HepG2 (cell line): Measurements from ENCODE around the gene RAMP1. TPM values are rescaled to one million over a fixed set of nuclear protein-coding genes. Genes with fewer than 3 reads are reported as not detected.

Source experiments
- ATAC-seq: fragments of 200-7000 bp; cut with Tn5 transposase; 3 replicates; pipeline ENCODE4 v1.9.1; 2020; ENCODE audit warnings: mild to moderate bottlenecking, moderate library complexity
- BruUV-seq: library from RNA; stranded (reverse); fragments of 400-500 nt; replicated peaks from 2 replicates; lab custom pipeline; 2021; lab: Mats Ljungman, UMichigan
- CTCF ChIA-PET: fragments of 300-600 bp; formaldehyde crosslinking; extraction: SDS; loops from one replicate; lab custom pipeline; 2021; ENCODE audit warnings: low total read pairs, inconsistent platforms, low intra/inter-chr PET ratio; lab: Yijun Ruan, JAX
- POLR2A ChIA-PET: fragments of 350-600 bp; sonication (Branson Sonifier 250); formaldehyde crosslinking; loops from one replicate; lab custom pipeline; 2020; ENCODE audit warnings: antibody characterized with exemption, inconsistent platforms; lab: Yijun Ruan, JAX
- DNase-seq: peaks from one replicate; pipeline ENCODE4 v3.0.0-alpha.2; 2015; ENCODE audit warnings: low spot score
- FAIRE-seq: peaks from 3 replicates; lab custom pipeline; 2011; peaks lifted over from hg19 to GRCh38; lab: Jason Lieb, UNC
- H2AFZ ChIP-seq: one replicate; pipeline ENCODE4 v1.6.1; 2011; ENCODE audit warnings: low read length, inconsistent platforms
- H3K27ac ChIP-seq: fragments of 300-600 bp; 3 replicates; pipeline ENCODE4 v1.8.0; 2011; ENCODE audit warnings: mixed run types, mild to moderate bottlenecking, mixed read lengths, low read length, inconsistent platforms; ENCODE audit not compliant: insufficient read depth; ENCODE audit errors: extremely low read length
- H3K27me3 ChIP-seq, 2 experiments: fragments of 200-600 bp in 1 of 2; 2 replicates in 1 of 2; 3 replicates in 1 of 2; pipeline versions ENCODE4 v1.6.0 to v1.8.0; 2011; ENCODE audit warnings: low read length in 2 of 2, mild to moderate bottlenecking in 2 of 2, moderate library complexity in 2 of 2, inconsistent platforms in 1 of 2; ENCODE audit not compliant: insufficient read depth in 2 of 2, control insufficient read depth in 1 of 2
- H3K36me3 ChIP-seq, 2 experiments: fragments of 200-600 bp in 1 of 2; replicated peaks in 1 of 2; 2 replicates in 1 of 2; 3 replicates in 1 of 2; pipeline versions ENCODE4 v1.5.1 to v1.8.0; 2011; ENCODE audit warnings: low read length in 2 of 2, inconsistent platforms in 1 of 2; ENCODE audit not compliant: insufficient read depth in 2 of 2, control insufficient read depth in 1 of 2
- H3K4me1 ChIP-seq: 2 replicates; pipeline ENCODE4 v1.5.1; 2012; ENCODE audit warnings: low read length, inconsistent platforms; ENCODE audit not compliant: insufficient read depth
- H3K4me2 ChIP-seq: 2 replicates; pipeline ENCODE4 v1.6.0; 2011; ENCODE audit warnings: low read depth, low read length, inconsistent platforms
- H3K4me3 ChIP-seq, 3 experiments: fragments of 200-600 bp in 1 of 3; sonication (generic), shearing (Covaris generic) in 1 of 3; replicated peaks in 1 of 3; 2 replicates each; pipeline ENCODE4 v1.5.1; 2011 to 2016; ENCODE audit warnings: low read length in 3 of 3, inconsistent platforms in 2 of 3, low read depth in 2 of 3, mild to moderate bottlenecking in 2 of 3, control low read depth in 1 of 3, mixed read lengths in 1 of 3; ENCODE audit not compliant: insufficient read depth in 1 of 3
- H3K79me2 ChIP-seq: one replicate; pipeline ENCODE4 v1.6.1; 2011; ENCODE audit warnings: low read length, inconsistent platforms; ENCODE audit not compliant: insufficient read depth
- H3K9ac ChIP-seq: 2 replicates; pipeline ENCODE4 v1.6.0; 2011; ENCODE audit warnings: mild to moderate bottlenecking, low read depth, low read length, inconsistent platforms; ENCODE audit not compliant: insufficient read depth
- H3K9me3 ChIP-seq: 2 replicates; pipeline ENCODE4 v1.5.1; 2012; ENCODE audit warnings: mild to moderate bottlenecking, low read length
- H4K20me1 ChIP-seq: 2 replicates; pipeline ENCODE4 v1.6.0; 2011; ENCODE audit warnings: inconsistent platforms, mild to moderate bottlenecking, low read length, moderate library complexity; ENCODE audit not compliant: insufficient read depth
- FOXC1 ChIP-seq: sonication (generic); formaldehyde crosslinking; IDR thresholded peaks from 2 replicates; pipeline ENCODE4 v1.8.0; 2022; ENCODE audit warnings: mild to moderate bottlenecking, missing genetic modification reagents, borderline replicate concordance
- HDAC2 ChIP-seq: sonication (generic); formaldehyde crosslinking; IDR thresholded peaks from 2 replicates; pipeline ENCODE4 v1.4.0; 2020; ENCODE audit warnings: missing genetic modification reagents
- MED8 ChIP-seq: sonication (generic); formaldehyde crosslinking; IDR thresholded peaks from 2 replicates; pipeline ENCODE4 v1.8.1; 2023; ENCODE audit warnings: mild to moderate bottlenecking, missing genetic modification reagents; ENCODE audit not compliant: insufficient replicate concordance
- PPARG ChIP-seq: conservative IDR thresholded peaks from 2 replicates; pipeline ENCODE4 v1.6.1; 2016; ENCODE audit warnings: missing biosample characterization, missing genetic modification reagents
- RXRB ChIP-seq: IDR thresholded peaks from 2 replicates; pipeline ENCODE4 v1.6.1; 2016; ENCODE audit warnings: borderline replicate concordance, missing genetic modification reagents, missing compliant biosample characterization
- ZKSCAN5 ChIP-seq: sonication (generic); formaldehyde crosslinking; IDR thresholded peaks from 2 replicates; pipeline ENCODE4 v1.5.1; 2020; ENCODE audit warnings: mild to moderate bottlenecking, missing genetic modification reagents
- ZMYM3 ChIP-seq: sonication (generic); formaldehyde crosslinking; IDR thresholded peaks from 2 replicates; pipeline ENCODE4 v1.5.1; 2020; ENCODE audit warnings: mild to moderate bottlenecking, missing genetic modification reagents
- ZNF350 ChIP-seq: sonication (generic); formaldehyde crosslinking; IDR thresholded peaks from 2 replicates; pipeline ENCODE4 v1.4.0; 2020; ENCODE audit warnings: mild to moderate bottlenecking, low read depth, missing genetic modification reagents, borderline replicate concordance
- ZNF451 ChIP-seq: sonication (generic); formaldehyde crosslinking; IDR thresholded peaks from 2 replicates; pipeline ENCODE4 v1.5.0; 2020; ENCODE audit warnings: mild to moderate bottlenecking, missing genetic modification reagents
- ZNF512B ChIP-seq: sonication (generic); formaldehyde crosslinking; IDR thresholded peaks from 2 replicates; pipeline ENCODE4 v1.5.1; 2020; ENCODE audit warnings: missing genetic modification reagents, mild to moderate bottlenecking, borderline replicate concordance
- ZNF577 ChIP-seq: sonication (generic); formaldehyde crosslinking; IDR thresholded peaks from 2 replicates; pipeline ENCODE4 v1.4.0; 2020; ENCODE audit warnings: mild to moderate bottlenecking, low read depth, missing genetic modification reagents, borderline replicate concordance
- ZNF788 ChIP-seq: sonication (generic); formaldehyde crosslinking; IDR thresholded peaks from 2 replicates; pipeline ENCODE4 v1.5.0; 2020; ENCODE audit warnings: mild to moderate bottlenecking, missing genetic modification reagents, borderline replicate concordance
- WGBS: methylation state at CpG from one replicate; pipeline ENCODE4 v1.1.6; 2017; ENCODE audit warnings: low lambda C conversion rate; 5-methylcytosine and 5-hydroxymethylcytosine counted together
- in situ Hi-C: cut with HindIII; loops from 2 replicates; pipeline ENCODE4 v1.10.0; 2017; ENCODE audit warnings: low pct_unique_long_range_greater_than_20kb; ENCODE audit not compliant: extremely low pct_ligation_motif_present
- intact Hi-C: fragments of 100-400 bp; cut with micrococcal nuclease; formaldehyde crosslinking; loops from one replicate; pipeline ENCODE4 v1.10.0; 2022; ENCODE audit not compliant: unreplicated experiment
- polyA plus RNA-seq, 8 experiments: library from polyadenylated mRNA; depleted of rRNA in 3 of 8; stranded (reverse) in 7 of 8; unstranded in 1 of 8; fragments of >200 nt; fragmentation: Illumina TruSeq in 4 of 8; extraction: Trizol in 4 of 8; gene quantifications; 2 replicates each; pipeline versions ENCODE4 v1.2.1 to v1.2.3, GENCODE V29; 2011 to 2016; ENCODE audit warnings: low read depth in 4 of 8, missing spikeins in 1 of 8, mixed read lengths in 1 of 8; ENCODE audit not compliant: insufficient read depth in 1 of 8
- total RNA-seq, 5 experiments: library from RNA; depleted of rRNA; stranded (reverse); fragments of >200 nt; fragmentation: Illumina TruSeq; extraction: Trizol; gene quantifications; 2 replicates each; pipeline ENCODE4 v1.2.3, GENCODE V29; 2016; ENCODE audit warnings: low read depth in 1 of 5
- TF ChIP-seq, protein P1 (sequence below): IDR thresholded peaks from 2 replicates; pipeline ENCODE4 v1.4.0; 2020; ENCODE audit warnings: mild to moderate bottlenecking, missing genetic modification reagents
- TF ChIP-seq, protein P2 (sequence below): sonication (generic); formaldehyde crosslinking; IDR thresholded peaks from 2 replicates; pipeline ENCODE4 v1.4.0; 2020; ENCODE audit warnings: mild to moderate bottlenecking, low read depth, missing genetic modification reagents

Gene RAMP1
- total and polyA plus RNA-seq, 2 of the 13 experiments (the other 11 are each of a cell fraction or from before 2014, with no cell fraction given) = 0.29 to 0.61 TPM

DNA sequence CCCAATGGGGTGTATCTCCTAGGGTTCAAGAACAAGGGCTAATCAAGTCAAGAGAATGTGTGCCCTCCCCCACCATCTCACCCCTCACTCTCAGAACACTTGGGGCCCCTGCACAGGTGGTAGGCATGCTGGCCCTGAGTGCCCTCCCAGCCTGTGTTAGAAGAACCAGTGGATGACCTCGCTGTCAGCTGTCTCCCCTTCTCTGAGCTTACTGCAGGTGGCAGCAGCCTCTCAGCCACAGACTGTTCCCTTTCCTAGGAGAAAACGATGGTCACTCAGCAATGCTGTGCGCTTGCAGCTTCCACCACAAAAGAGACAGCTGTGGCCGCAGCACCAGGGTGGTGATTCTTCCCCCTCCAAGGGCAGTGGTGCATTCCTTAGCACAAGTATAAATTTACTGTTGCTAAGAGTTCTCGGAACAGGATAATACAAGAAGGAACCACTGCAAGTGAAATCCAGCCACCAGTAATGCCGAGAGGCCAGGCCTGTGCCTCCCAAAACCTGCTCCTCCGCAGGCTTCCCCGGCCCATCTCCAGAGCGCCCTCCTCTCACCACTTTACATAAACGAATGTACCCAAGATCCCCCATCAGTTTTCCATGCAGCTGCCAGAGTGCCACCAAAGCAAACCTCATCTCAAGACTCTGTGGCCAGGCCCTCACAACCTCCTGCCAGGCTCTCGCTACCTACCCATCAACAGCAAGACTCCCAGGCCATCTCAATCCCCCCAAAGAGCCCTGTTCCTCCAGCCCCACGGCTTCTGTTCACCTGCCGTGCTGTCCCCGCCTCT lies 935 bp upstream of the RAMP1 start:
- in situ Hi-C loops = loop anchor here (5.0 to 10.0 kb wide), 2 partner anchors 249 to 406 kb away; no protein-coding TSS in a partner anchor
- peak; percentile 31; the same call in 1 of the 2 replicates for TF ChIP-seq HDAC2 (CRISPR knock-in tag)
- TF ChIP-seq, protein P1, sequence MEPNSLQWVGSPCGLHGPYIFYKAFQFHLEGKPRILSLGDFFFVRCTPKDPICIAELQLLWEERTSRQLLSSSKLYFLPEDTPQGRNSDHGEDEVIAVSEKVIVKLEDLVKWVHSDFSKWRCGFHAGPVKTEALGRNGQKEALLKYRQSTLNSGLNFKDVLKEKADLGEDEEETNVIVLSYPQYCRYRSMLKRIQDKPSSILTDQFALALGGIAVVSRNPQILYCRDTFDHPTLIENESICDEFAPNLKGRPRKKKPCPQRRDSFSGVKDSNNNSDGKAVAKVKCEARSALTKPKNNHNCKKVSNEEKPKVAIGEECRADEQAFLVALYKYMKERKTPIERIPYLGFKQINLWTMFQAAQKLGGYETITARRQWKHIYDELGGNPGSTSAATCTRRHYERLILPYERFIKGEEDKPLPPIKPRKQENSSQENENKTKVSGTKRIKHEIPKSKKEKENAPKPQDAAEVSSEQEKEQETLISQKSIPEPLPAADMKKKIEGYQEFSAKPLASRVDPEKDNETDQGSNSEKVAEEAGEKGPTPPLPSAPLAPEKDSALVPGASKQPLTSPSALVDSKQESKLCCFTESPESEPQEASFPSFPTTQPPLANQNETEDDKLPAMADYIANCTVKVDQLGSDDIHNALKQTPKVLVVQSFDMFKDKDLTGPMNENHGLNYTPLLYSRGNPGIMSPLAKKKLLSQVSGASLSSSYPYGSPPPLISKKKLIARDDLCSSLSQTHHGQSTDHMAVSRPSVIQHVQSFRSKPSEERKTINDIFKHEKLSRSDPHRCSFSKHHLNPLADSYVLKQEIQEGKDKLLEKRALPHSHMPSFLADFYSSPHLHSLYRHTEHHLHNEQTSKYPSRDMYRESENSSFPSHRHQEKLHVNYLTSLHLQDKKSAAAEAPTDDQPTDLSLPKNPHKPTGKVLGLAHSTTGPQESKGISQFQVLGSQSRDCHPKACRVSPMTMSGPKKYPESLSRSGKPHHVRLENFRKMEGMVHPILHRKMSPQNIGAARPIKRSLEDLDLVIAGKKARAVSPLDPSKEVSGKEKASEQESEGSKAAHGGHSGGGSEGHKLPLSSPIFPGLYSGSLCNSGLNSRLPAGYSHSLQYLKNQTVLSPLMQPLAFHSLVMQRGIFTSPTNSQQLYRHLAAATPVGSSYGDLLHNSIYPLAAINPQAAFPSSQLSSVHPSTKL (CRISPR knock-in tag) = peak; percentile 46; the same call in 1 of the 2 replicates
- no peak for TF ChIP-seq ZNF788 (CRISPR knock-in tag)
- TF ChIP-seq FOXC1 (CRISPR knock-in tag) = 0 out of 2 replicates have a peak, but pooled peaks have one; percentile 49
- peak; percentile 55; the same call in 1 of the 2 replicates for TF ChIP-seq ZNF512B
- TF ChIP-seq, protein P2, sequence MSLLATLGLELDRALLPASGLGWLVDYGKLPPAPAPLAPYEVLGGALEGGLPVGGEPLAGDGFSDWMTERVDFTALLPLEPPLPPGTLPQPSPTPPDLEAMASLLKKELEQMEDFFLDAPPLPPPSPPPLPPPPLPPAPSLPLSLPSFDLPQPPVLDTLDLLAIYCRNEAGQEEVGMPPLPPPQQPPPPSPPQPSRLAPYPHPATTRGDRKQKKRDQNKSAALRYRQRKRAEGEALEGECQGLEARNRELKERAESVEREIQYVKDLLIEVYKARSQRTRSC (CRISPR knock-in tag) = no peak
- 0 out of 2 replicates have a peak, but pooled peaks have one; percentile 15 for TF ChIP-seq ZNF350 (CRISPR knock-in tag)
- TF ChIP-seq ZNF577 = no peak
- 0 out of 2 replicates have a peak, but pooled peaks have one; percentile 15 for TF ChIP-seq ZMYM3 (CRISPR knock-in tag)
- TF ChIP-seq MED8 (CRISPR knock-in tag) = no peak
- TF ChIP-seq PPARG (CRISPR knock-in tag) = peak; percentile 62; the same call in 1 of the 2 replicates
- peak; percentile 68; the same call in 1 of the 2 replicates for TF ChIP-seq RXRB (CRISPR knock-in tag)
- no peak for TF ChIP-seq ZKSCAN5 (CRISPR knock-in tag)
- TF ChIP-seq ZNF451 (CRISPR knock-in tag) = 0 out of 2 replicates have a peak, but pooled peaks have one; percentile 52

More for the DNA sequence above, 935 bp upstream of the RAMP1 start:
- no peak overlapping the region for H3K27ac ChIP-seq
- ChIA-PET CTCF (interaction anchor here (0.8 to 2.2 kb wide), 6 partner anchors 66 to 405 kb away, joined by 3 to 10 read pairs (median 6); no protein-coding TSS in a partner anchor), POLR2A (interaction anchor here (1.0 to 1.1 kb wide), 3 partner anchors 248 to 405 kb away, joined by 3 to 4 read pairs (median 4); partner anchors contain the start of gene HES6)
- H3K4me2 ChIP-seq = no peak overlapping the region
- ATAC-seq (peak; percentile 92), DNase-seq (peak; percentile 78), FAIRE-seq (peak; percentile 86)
- no peaks in the 10 kb centered on the region for H3K79me2 ChIP-seq
- no peaks in the 10 kb centered on the region for H3K36me3 ChIP-seq
- intact Hi-C loops = loop anchor here (1.0 to 5.0 kb wide), 3 partner anchors 249 to 405 kb away; partner anchors contain the start of gene KLHL30
- no peak overlapping the region for H3K9ac ChIP-seq
- no TSS peak for BruUV-seq
- H3K27me3 ChIP-seq = peaks cover 8 to 84% of the 10 kb centered on the region in 2 experiments; a peak in 4 of 5 replicates
- H3K4me1 ChIP-seq = peaks cover 29% of the 10 kb centered on the region
- H2AFZ ChIP-seq = no peak overlapping the region
- H4K20me1 ChIP-seq = no peaks in the 10 kb centered on the region
- H3K9me3 ChIP-seq = no peaks in the 10 kb centered on the region
- WGBS = 40% methylated on average over 14 of the region's 14 CpGs
- peak overlapping the region in 1 of 3 experiments; percentile 61; a peak in 1 of 6 replicates for H3K4me3 ChIP-seq
